ENCODE results near the gene OR11A1. TPM values are rescaled to one million over a fixed set of nuclear protein-coding genes. Genes with fewer than 3 reads are reported as not detected.

Gene OR11A1
- not detected for total RNA-seq

DNA sequence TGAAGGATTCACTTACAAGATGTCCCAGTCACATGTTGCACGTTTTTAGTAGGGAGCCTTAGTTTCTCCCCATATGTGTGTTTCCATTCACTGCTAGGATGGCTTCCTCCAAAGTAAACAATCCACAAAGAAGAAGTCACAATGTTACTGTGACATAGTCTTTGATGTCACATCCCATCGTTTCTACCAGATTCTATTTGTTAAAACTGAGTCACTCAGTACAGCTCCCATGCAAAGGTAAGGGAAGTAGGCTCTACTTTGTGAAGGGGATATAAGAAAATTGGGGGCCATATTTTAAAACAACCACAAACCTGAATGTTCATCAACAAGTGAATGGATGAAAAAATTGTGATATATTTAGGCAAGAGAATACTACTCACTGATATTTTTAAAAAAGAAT is at the start of gene OR11A1, which contains the start of gene OR2H1:
OR11A1 (minus strand) TSS at position 101 of the 400 bp plus-strand sequence. CDS start 29,430 bp downstream, outside the sequence.
OR2H1 (plus strand) TSS at position 185 of the 400 bp plus-strand sequence. CDS start 4,615 bp downstream, outside the sequence.
- H3K36me3 Mint-ChIP-seq (ENCODE audit: low read depth): no peaks in the 10 kb centered on the region
- no peak for ATAC-seq (replicated peaks)
- no peaks in the 10 kb centered on the region for H3K9me3 Mint-ChIP-seq
- H3K4me3 Mint-ChIP-seq: no peak within 1 kb of the TSS
- H3K27ac Mint-ChIP-seq: no peak within 1 kb of the TSS
- H3K4me1 Mint-ChIP-seq: no peaks in the 10 kb centered on the region
- H3K27me3 Mint-ChIP-seq: peaks cover 17% of the 10 kb centered on the region

- H3K4me3 Mint-ChIP-seq: no peak overlapping the region
- no peaks in the 10 kb centered on the region for H3K4me1 Mint-ChIP-seq
- H3K27me3 Mint-ChIP-seq: peaks cover 14% of the 10 kb centered on the region
- no peak overlapping the region for H3K27ac Mint-ChIP-seq
- no peaks in the 10 kb centered on the region for H3K36me3 Mint-ChIP-seq (ENCODE audit: low read depth)
- no peaks in the 10 kb centered on the region for H3K9me3 Mint-ChIP-seq
- no peak for ATAC-seq (replicated peaks)
Observed at GRCh38 chr6:29506446-29507067, 49.7 kb upstream of the OR11A1 start.

- Mint-ChIP-seq H3K27ac (no peak overlapping the region), H3K9me3 (no peaks in the 10 kb centered on the region), H3K4me1 (no peaks in the 10 kb centered on the region), H3K27me3 (peaks cover 14% of the 10 kb centered on the region), H3K36me3 (ENCODE audit: low read depth) (no peaks in the 10 kb centered on the region), H3K4me3 (no peak overlapping the region)
- no peak for ATAC-seq (replicated peaks)
Observed at GRCh38 chr6:29505808-29506207, 48.9 kb upstream of the OR11A1 start.

GRCh38 chr6:29504961-29505360 is 48.1 kb upstream of the OR11A1 start:
- no peak overlapping the region for H3K27ac Mint-ChIP-seq
- H3K4me1 Mint-ChIP-seq: no peaks in the 10 kb centered on the region
- no peak overlapping the region for H3K4me3 Mint-ChIP-seq
- H3K27me3 Mint-ChIP-seq: peaks cover 17% of the 10 kb centered on the region
- no peaks in the 10 kb centered on the region for H3K36me3 Mint-ChIP-seq (ENCODE audit: low read depth)
- H3K9me3 Mint-ChIP-seq: no peaks in the 10 kb centered on the region
- ATAC-seq (replicated peaks): no peak

DNA sequence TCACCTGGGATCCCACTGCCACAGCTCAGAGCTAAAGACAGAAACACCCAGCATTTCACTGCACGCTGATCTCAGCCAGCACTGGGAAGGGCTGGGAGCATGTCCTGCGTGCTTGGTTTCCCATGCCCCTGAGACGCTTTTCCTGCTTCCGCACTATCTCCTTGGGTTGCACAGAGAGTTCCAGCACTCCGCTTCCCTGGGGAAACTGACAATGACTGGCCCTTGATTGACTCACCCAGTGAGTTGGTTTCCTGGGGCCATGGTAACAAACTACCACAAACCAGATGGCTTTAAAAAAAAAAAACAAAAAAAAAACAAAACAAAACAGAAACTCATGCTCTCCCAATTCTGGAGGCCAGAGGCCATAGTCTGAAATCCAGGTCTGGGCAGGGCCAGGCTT is 45.7 kb upstream of the OR11A1 start:
- H3K4me1 Mint-ChIP-seq: no peaks in the 10 kb centered on the region
- H3K27me3 Mint-ChIP-seq: peaks cover 27% of the 10 kb centered on the region
- no peak overlapping the region for H3K27ac Mint-ChIP-seq
- ATAC-seq (replicated peaks): no peak
- no peak overlapping the region for H3K4me3 Mint-ChIP-seq
- no peaks in the 10 kb centered on the region for H3K9me3 Mint-ChIP-seq
- H3K36me3 Mint-ChIP-seq (ENCODE audit: low read depth): no peaks in the 10 kb centered on the region

DNA sequence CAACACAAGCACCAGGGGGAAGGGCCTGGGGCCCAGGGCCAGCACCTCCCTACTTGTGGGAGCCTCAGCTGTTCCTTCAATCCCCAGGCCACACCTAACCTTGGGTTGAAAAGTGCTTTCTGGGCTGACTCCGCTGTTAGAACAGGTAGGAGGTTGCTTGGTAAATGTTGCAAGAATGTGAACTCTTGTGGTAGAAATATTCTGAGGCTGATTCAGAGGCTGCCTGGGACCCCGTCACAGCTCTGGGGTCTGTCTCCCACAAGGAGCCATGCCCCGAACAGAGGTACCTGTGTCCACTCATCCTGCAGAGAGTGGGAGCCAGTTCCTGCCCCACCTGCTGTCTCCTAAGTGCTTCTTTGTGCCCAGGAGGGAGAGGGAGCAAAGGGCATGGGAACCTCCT is 45.3 kb upstream of the OR11A1 start:
- Mint-ChIP-seq H3K27ac (no peak overlapping the region), H3K9me3 (no peaks in the 10 kb centered on the region)

DNA sequence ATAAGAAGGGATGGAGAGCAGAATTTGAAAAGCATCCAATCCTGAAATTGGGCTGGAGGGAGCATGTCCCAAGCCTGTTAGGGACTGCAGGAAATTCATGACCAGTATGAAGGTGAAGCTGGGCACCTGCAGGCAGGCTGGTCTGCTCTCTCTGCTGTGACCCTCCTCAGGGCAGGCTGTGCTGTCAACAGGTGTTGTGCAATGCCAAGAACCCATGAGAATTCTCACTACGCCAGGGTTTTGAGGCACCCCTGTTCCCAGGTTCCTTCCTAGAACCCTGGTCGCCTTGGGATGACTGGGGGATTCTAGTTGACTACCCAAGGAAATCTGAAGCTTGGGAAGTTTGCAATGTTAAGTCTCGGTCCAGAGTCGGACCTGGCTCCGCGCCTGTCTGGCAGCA is 44.2 kb upstream of the OR11A1 start:
- H3K4me3 Mint-ChIP-seq: no peak overlapping the region
- no peaks in the 10 kb centered on the region for H3K9me3 Mint-ChIP-seq

More for the DNA sequence above, 45.3 kb upstream of the OR11A1 start:
- Mint-ChIP-seq H3K27me3 (peaks cover 27% of the 10 kb centered on the region), H3K4me1 (no peaks in the 10 kb centered on the region), H3K36me3 (ENCODE audit: low read depth) (no peaks in the 10 kb centered on the region), H3K4me3 (no peak overlapping the region)
- ATAC-seq (replicated peaks): no peak

DNA sequence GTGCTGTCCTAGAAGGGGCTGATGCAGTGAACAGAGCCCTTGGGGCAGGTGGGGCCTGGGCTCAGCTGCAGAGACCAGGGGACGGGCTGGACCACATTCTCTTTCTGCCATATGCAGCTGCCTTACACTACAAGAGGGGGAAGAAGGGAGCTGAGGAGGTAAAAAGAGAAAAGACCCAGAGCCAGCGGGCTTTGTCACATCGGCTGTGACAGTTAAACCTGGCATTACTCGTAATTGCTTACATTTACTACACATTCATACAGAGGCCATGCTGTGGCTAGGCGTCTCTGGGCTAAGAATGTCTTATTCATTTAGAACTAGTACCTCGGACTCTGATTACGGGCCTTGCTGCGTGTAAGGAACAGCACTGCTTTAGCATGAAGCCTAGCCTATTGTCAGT is 43.7 kb upstream of the OR11A1 start:
- Mint-ChIP-seq H3K4me1 (no peaks in the 10 kb centered on the region), H3K4me3 (no peak overlapping the region), H3K9me3 (no peaks in the 10 kb centered on the region), H3K27me3 (peaks cover 30% of the 10 kb centered on the region), H3K36me3 (ENCODE audit: low read depth) (no peaks in the 10 kb centered on the region), H3K27ac (no peak overlapping the region)
- ATAC-seq (replicated peaks): no peak

More for the DNA sequence above, 44.2 kb upstream of the OR11A1 start:
- Mint-ChIP-seq H3K36me3 (ENCODE audit: low read depth) (no peaks in the 10 kb centered on the region), H3K27ac (no peak overlapping the region), H3K27me3 (peaks cover 30% of the 10 kb centered on the region), H3K4me1 (no peaks in the 10 kb centered on the region)
- ATAC-seq (replicated peaks): no peak

GRCh38 chr6:29499704-29500103 is 42.8 kb upstream of the OR11A1 start:
- Mint-ChIP-seq H3K27me3 (peaks cover 26% of the 10 kb centered on the region), H3K9me3 (no peaks in the 10 kb centered on the region), H3K36me3 (ENCODE audit: low read depth) (no peaks in the 10 kb centered on the region), H3K4me3 (no peak overlapping the region), H3K4me1 (no peaks in the 10 kb centered on the region), H3K27ac (no peak overlapping the region)
- no peak for ATAC-seq (replicated peaks)

DNA sequence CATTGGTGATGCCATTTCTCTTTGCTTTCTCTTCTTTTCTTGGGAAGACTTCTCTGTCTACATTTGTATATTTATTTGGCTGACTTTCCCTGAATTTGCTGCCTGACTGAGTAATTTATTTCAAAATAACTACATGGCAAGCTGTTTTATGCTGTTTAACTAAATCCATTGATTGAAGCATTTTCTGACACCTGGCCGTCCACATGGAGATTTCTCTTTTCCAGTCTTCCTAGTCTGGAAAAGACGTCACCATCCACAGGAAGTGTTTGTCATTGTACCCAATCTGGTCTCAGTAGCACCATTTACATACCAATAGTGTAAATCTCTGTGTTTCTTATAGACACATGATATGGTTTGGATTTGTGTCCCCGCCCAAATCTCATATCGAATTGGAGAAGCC is 40.1 kb upstream of the OR11A1 start:
- Mint-ChIP-seq H3K4me1 (no peaks in the 10 kb centered on the region), H3K9me3 (no peaks in the 10 kb centered on the region), H3K27me3 (peaks cover 23% of the 10 kb centered on the region), H3K4me3 (no peak overlapping the region), H3K27ac (no peak overlapping the region), H3K36me3 (ENCODE audit: low read depth) (no peaks in the 10 kb centered on the region)
- no peak for ATAC-seq (replicated peaks)

DNA sequence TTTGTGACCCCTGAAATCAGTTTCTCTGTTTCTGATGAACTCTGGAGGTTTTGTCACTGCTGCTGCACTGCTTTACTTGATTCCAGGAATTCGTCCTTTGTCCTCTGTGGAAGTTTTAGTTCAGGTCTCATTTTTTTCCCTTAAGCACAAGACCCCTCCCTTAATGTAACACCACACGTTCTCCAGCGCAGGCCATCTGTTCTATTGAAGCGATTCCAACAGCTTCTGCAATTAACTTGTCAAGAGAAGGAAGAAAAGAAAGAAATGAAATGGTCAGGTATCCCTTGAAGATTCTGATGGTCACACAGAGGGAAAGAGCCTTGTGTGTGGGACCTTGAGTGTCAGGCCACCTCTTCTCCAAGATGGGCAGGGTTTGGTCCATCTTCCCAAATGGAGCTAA is 38.7 kb upstream of the OR11A1 start:
- Mint-ChIP-seq H3K27me3 (peaks cover 19% of the 10 kb centered on the region), H3K36me3 (ENCODE audit: low read depth) (no peaks in the 10 kb centered on the region), H3K9me3 (no peaks in the 10 kb centered on the region)

DNA sequence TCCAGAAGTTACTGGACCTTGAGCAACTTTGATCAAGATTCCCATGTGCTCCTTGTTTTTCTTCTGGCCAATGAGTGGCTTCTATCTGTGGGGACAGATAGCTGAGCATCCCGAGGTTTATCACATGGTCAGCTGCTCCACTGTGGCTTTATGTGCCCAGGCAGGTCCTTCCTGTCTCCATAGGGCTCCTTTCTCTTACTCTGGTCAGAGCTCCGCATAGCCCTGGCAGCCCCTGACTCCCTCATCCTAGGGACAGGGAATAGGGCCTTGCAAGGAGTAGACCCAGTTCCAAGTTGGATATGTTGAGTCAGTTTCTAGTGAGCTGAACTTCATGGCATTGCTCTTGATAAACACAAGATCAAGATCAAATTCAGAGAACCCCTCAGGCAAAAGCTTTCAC is 37.3 kb upstream of the OR11A1 start:
- ATAC-seq (replicated peaks): no peak
- H3K4me3 Mint-ChIP-seq: no peak overlapping the region
- H3K4me1 Mint-ChIP-seq: no peaks in the 10 kb centered on the region
- H3K9me3 Mint-ChIP-seq: no peaks in the 10 kb centered on the region
- peaks cover 16% of the 10 kb centered on the region for H3K27me3 Mint-ChIP-seq
- no peaks in the 10 kb centered on the region for H3K36me3 Mint-ChIP-seq (ENCODE audit: low read depth)
- H3K27ac Mint-ChIP-seq: no peak overlapping the region

More for the DNA sequence above, 38.7 kb upstream of the OR11A1 start:
- no peak overlapping the region for H3K27ac Mint-ChIP-seq
- no peak overlapping the region for H3K4me3 Mint-ChIP-seq
- H3K4me1 Mint-ChIP-seq: no peaks in the 10 kb centered on the region
- ATAC-seq (replicated peaks): no peak

DNA sequence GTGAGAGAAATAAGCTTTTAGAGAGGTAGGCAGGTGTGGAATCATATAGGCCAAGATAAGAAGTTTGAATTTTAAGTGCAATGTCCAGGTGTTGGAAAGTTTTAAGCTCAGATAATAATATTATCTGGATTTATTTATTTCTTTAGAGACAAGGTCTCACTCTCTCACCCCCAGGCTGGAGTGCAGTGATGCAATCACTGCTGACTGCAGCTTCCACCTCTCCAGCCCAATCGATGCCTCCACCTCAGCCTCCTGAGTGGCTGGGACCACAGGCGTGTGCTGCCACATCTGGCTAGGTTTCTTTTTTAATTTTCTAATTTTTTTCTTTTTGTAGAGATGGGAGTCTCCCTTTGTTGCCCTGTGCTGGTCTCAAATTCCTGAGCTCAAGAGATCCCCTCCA is 36.4 kb upstream of the OR11A1 start:
- no peak for ATAC-seq (replicated peaks)
- Mint-ChIP-seq H3K27ac (no peak overlapping the region), H3K27me3 (peaks cover 9% of the 10 kb centered on the region), H3K9me3 (no peaks in the 10 kb centered on the region), H3K4me1 (no peaks in the 10 kb centered on the region), H3K36me3 (ENCODE audit: low read depth) (no peaks in the 10 kb centered on the region), H3K4me3 (no peak overlapping the region)

- Mint-ChIP-seq H3K4me3 (no peak overlapping the region), H3K9me3 (no peaks in the 10 kb centered on the region), H3K27ac (no peak overlapping the region), H3K36me3 (ENCODE audit: low read depth) (no peaks in the 10 kb centered on the region), H3K4me1 (no peaks in the 10 kb centered on the region), H3K27me3 (peaks cover 15% of the 10 kb centered on the region)
- ATAC-seq (replicated peaks): no peak
Observed at GRCh38 chr6:29491574-29491973, 34.7 kb upstream of the OR11A1 start.

DNA sequence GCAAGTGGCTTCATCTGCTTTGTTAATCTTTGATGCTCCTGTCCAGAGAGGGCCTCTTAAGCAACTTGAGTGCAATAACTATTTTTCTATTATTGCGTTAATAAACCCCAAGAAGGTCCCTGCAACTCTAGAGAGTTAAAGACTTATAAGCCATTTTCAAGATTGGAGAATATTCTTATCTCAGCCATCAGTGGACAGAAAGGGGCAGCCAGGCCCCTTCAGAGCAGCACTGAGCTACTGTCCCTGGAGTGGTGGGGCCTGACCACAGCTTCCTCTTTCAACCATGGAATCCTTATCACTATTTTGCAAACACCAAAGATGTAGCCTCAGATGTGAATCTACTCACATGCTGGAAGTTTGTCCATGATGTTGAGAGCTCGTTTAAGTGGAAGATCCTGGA is 33.7 kb upstream of the OR11A1 start:
- Mint-ChIP-seq H3K9me3 (no peaks in the 10 kb centered on the region), H3K4me3 (no peak overlapping the region), H3K4me1 (no peaks in the 10 kb centered on the region), H3K27me3 (peaks cover 15% of the 10 kb centered on the region), H3K27ac (no peak overlapping the region), H3K36me3 (ENCODE audit: low read depth) (no peaks in the 10 kb centered on the region)
- ATAC-seq (replicated peaks): no peak

DNA sequence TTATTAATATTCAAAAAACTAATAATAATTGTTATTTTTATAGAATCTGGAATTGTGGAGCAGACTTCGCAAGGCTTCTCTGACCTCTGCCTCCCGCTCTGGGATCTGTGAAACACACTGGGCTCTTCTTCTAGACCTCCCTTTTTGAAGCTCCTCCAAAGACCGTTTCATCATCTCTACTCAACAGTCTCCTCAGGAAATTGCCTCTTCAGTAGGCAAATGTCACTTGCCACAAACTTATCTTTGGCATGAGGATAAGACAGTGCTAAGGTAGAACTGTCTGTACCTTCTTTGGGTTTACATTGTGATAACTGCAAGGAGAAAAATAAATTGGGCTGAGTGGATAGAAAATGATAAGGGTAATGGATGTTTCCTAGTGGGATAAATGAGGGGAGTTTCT is 33.2 kb upstream of the OR11A1 start:
- Mint-ChIP-seq H3K27ac (no peak overlapping the region), H3K4me1 (no peaks in the 10 kb centered on the region), H3K4me3 (no peak overlapping the region), H3K36me3 (ENCODE audit: low read depth) (no peaks in the 10 kb centered on the region), H3K9me3 (no peaks in the 10 kb centered on the region), H3K27me3 (peaks cover 16% of the 10 kb centered on the region)
- ATAC-seq (replicated peaks): no peak
